Type B pancreatic cell (in vitro differentiated cells): Measurements from ENCODE around the gene DIO1. TPM values are rescaled to one million over a fixed set of nuclear protein-coding genes. Genes with fewer than 3 reads are reported as not detected.

Source experiments
- DNase-seq: peaks from one replicate; pipeline ENCODE4 v3.0.0; 2021; ENCODE audit warnings: mixed read lengths; ENCODE audit not compliant: unreplicated experiment; ENCODE audit errors: extremely low spot score
- H3K27ac Mint-ChIP-seq: 2 replicates; pipeline ENCODE4 v1.8.0; 2021; ENCODE audit warnings: mild to moderate bottlenecking, mixed read lengths
- H3K27me3 Mint-ChIP-seq: 2 replicates; pipeline ENCODE4 v1.8.0; 2021; ENCODE audit warnings: mixed read lengths
- H3K36me3 Mint-ChIP-seq: 2 replicates; pipeline ENCODE4 v1.8.0; 2021; ENCODE audit warnings: mixed read lengths
- H3K4me1 Mint-ChIP-seq: one replicate; pipeline ENCODE4 v1.8.0; 2021; ENCODE audit warnings: mixed read lengths; ENCODE audit not compliant: unreplicated experiment
- H3K4me3 Mint-ChIP-seq: 2 replicates; pipeline ENCODE4 v1.8.0; 2021; ENCODE audit warnings: mild to moderate bottlenecking, mixed read lengths
- H3K9me3 Mint-ChIP-seq: 2 replicates; pipeline ENCODE4 v1.8.0; 2021; ENCODE audit warnings: mixed read lengths
- total RNA-seq: library from RNA; stranded (reverse); gene quantifications from 2 replicates; pipeline ENCODE4 v1.2.1, GENCODE V29; 2021; ENCODE audit warnings: low replicate concordance
- TF ChIP-seq, protein P1 (sequence below): fragments of 200-600 bp; sonication (generic); conservative IDR thresholded peaks from 2 replicates; pipeline ENCODE4 v1.5.0; 2021; ENCODE audit warnings: antibody characterized with exemption, mild to moderate bottlenecking

DIO1 gene
- total RNA-seq, 1 donor from 2014 or later = 6.0 TPM

DNA sequence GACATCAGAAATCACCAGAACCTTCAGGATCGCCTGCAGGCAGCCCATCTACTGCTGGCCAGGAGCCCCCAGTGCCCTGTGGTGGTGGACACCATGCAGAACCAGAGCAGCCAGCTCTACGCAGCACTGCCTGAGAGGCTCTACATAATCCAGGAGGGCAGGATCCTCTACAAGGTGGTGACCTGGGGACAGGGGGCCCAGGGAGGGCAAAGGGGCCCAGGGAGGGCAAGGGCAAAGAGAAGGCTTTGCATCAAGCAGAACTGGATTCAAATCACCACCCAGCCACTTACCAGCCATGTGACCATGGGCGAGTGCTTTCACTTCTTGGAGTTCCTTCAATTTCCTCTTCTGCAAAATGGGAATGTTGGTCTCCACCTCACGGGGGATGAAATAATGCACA, 12.1 kb downstream of the DIO1 start:
- TF ChIP-seq, protein P1, sequence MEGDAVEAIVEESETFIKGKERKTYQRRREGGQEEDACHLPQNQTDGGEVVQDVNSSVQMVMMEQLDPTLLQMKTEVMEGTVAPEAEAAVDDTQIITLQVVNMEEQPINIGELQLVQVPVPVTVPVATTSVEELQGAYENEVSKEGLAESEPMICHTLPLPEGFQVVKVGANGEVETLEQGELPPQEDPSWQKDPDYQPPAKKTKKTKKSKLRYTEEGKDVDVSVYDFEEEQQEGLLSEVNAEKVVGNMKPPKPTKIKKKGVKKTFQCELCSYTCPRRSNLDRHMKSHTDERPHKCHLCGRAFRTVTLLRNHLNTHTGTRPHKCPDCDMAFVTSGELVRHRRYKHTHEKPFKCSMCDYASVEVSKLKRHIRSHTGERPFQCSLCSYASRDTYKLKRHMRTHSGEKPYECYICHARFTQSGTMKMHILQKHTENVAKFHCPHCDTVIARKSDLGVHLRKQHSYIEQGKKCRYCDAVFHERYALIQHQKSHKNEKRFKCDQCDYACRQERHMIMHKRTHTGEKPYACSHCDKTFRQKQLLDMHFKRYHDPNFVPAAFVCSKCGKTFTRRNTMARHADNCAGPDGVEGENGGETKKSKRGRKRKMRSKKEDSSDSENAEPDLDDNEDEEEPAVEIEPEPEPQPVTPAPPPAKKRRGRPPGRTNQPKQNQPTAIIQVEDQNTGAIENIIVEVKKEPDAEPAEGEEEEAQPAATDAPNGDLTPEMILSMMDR = no peak
- Mint-ChIP-seq H3K27ac (no peak overlapping the region), H3K27me3 (no peaks in the 10 kb centered on the region), H3K9me3 (no peaks in the 10 kb centered on the region), H3K4me1 (peaks cover 13% of the 10 kb centered on the region), H3K36me3 (no peaks in the 10 kb centered on the region), H3K4me3 (no peak overlapping the region)
- DNase-seq = no peak

DNA sequence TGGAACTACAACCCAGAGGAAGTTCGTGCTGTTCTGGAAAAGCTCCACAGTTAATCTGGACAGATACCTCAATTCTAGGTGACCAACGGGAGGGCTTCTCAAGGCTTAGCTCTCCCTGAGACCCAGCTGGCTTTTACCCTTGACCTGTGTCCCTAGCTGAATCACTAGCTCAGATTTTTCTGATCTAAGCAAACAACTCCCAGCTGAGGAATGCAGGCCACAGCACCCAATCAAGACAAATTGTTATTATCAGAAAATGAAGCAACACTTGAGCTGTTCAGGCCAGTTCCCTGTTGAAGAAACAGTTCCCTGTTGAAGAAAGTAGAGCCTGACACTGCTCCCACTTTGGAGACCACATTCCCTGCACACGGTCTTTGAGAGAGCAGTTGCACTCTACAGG, 16.0 kb downstream of the DIO1 start:
- TF ChIP-seq, protein P1 = no peak
- Mint-ChIP-seq H3K9me3 (no peaks in the 10 kb centered on the region), H3K4me1 (peaks cover 20% of the 10 kb centered on the region), H3K4me3 (no peak overlapping the region), H3K27me3 (no peaks in the 10 kb centered on the region), H3K27ac (peak overlapping the region; percentile 80), H3K36me3 (peaks cover 3% of the 10 kb centered on the region)
- DNase-seq = no peak

DNA sequence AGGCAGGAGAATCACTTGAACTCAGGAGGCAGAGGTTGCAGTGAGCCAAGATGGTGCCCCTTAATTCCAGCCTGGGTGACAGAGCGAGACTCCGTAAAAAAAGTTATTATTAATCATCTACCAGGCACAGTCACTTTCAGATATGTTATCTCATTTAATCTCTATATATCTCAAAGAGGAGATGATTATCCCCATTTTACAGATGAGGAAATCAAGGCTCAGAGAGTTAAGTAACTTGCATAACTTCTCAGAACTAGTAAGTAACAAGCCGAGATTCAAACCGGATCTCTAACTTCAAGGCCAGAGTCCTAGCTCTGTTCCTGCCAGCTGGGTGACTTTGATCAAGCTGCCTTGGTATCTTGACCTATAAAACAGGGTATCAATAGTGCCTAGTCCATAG, 17.5 kb downstream of the DIO1 start:
- no peaks in the 10 kb centered on the region for H3K9me3 Mint-ChIP-seq
- no peak for DNase-seq
- H3K4me3 Mint-ChIP-seq = no peak overlapping the region
- TF ChIP-seq, protein P1 = no peak
- H3K27me3 Mint-ChIP-seq = no peaks in the 10 kb centered on the region
- peaks cover 7% of the 10 kb centered on the region for H3K36me3 Mint-ChIP-seq
- H3K4me1 Mint-ChIP-seq = peaks cover 20% of the 10 kb centered on the region
- no peak overlapping the region for H3K27ac Mint-ChIP-seq

DNA sequence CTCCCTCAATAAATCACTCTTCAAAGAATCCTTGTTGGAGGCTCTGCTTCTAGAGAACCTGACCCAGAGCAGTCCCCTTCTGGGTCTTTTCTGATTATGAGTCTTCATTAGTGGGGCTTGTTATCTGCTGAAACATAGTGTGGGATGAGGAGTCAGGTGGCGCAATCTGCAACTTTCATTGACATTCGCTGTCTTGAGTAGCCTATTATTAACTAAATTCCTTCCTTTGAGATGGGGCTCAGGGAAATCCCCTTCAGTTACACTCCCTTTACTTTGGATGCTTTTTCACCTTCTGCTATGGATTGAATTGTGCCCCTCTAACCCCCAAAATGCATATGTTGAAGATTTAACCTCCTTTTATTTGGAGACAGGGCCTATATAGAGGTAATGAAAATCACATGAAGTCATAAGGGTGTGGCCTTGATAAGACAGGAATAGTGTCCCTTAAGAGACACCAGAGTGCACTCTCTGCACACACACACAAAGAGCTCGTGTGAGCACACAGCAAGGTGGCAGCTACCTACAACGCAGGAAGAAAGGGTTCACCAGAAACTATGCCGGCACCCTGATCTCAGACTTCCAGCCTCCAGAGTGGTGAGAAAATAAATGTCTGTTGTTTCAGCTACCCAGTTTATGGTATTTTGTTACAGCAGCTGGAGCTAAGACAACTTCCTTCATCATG, 19.5 kb downstream of the DIO1 start:
- Mint-ChIP-seq H3K27me3 (no peaks in the 10 kb centered on the region), H3K4me3 (no peak overlapping the region), H3K36me3 (peaks cover 11% of the 10 kb centered on the region), H3K9me3 (no peaks in the 10 kb centered on the region), H3K4me1 (peaks cover 20% of the 10 kb centered on the region), H3K27ac (peak overlapping the region; percentile 73)
- DNase-seq = no peak
- TF ChIP-seq, protein P1 = no peak

DNA sequence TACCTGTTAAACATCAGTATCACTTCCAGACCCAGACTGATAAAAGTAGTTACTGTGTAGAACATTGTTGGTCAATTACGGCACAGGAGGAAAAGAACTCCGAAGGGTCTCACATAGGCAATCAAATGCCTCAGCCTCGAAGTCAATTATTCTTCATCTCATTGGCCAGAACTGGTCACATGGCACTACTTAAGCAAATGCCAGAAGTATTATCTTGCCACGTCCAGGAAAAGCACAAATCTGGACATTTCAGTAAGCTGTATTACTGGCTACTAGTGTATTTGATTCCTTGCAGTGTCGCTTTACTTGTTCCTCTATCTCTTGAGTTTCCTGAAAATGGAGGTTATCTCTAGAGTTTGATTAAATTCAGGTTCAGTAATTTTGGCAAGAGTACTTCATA, 24.4 kb downstream of the DIO1 start:
- Mint-ChIP-seq H3K27me3 (no peaks in the 10 kb centered on the region), H3K4me1 (peaks cover 8% of the 10 kb centered on the region), H3K4me3 (no peak overlapping the region), H3K27ac (no peak overlapping the region), H3K9me3 (no peaks in the 10 kb centered on the region), H3K36me3 (peaks cover 33% of the 10 kb centered on the region)
- no peak for DNase-seq
- TF ChIP-seq, protein P1 = no peak
